SJSA1 (cell line): ENCODE results near the gene TMEM191C. TPM values are rescaled to one million over a fixed set of nuclear protein-coding genes. Genes with fewer than 3 reads are reported as not detected.
"Not testable (repeated sequence)": the region's sequence is repeated elsewhere in the genome, so short reads cannot be mapped to it uniquely, and the experiment has no call there.

Experiments used
- DNase-seq, 2 experiments: peaks; one replicate each; pipeline ENCODE4 v3.0.0-alpha.2; 2015 to 2020; ENCODE audit warnings: low spot score in 2 of 2, low read depth in 1 of 2
- H3K27ac ChIP-seq: fragments of 250-450 bp; sonication (Bioruptor Pico); 2 replicates; pipeline ENCODE4 v1.5.1; 2020; ENCODE audit warnings: mild to moderate bottlenecking, moderate library complexity
- H3K27me3 ChIP-seq: fragments of 250-450 bp; sonication (Bioruptor Pico); replicated peaks from 2 replicates; pipeline ENCODE4 v1.5.1; 2020; ENCODE audit warnings: mild to moderate bottlenecking, moderate library complexity
- H3K36me3 ChIP-seq: fragments of 250-450 bp; sonication (Bioruptor Pico); 2 replicates; pipeline ENCODE4 v1.5.1; 2020; ENCODE audit warnings: mild to moderate bottlenecking
- H3K4me1 ChIP-seq: fragments of 250-450 bp; sonication (Bioruptor Pico); replicated peaks from 2 replicates; pipeline ENCODE4 v1.6.1; 2021; ENCODE audit warnings: mild to moderate bottlenecking
- H3K4me3 ChIP-seq: fragments of 250-450 bp; sonication (Bioruptor Pico); 2 replicates; pipeline ENCODE4 v1.5.1; 2020; ENCODE audit warnings: mild to moderate bottlenecking
- H3K9me3 ChIP-seq: fragments of 250-450 bp; sonication (Bioruptor Pico); replicated peaks from 2 replicates; pipeline ENCODE4 v1.5.1; 2020; ENCODE audit warnings: mild to moderate bottlenecking
- total RNA-seq: library from RNA; depleted of rRNA; stranded (reverse); fragments of >200 nt; shearing (Covaris generic); gene quantifications from 2 replicates; pipeline ENCODE4 v1.2.3, GENCODE V29; 2014; rRNA removed

Gene TMEM191C
- total RNA-seq, 1 experiment from 2014 or later: 1.2 TPM

DNA sequence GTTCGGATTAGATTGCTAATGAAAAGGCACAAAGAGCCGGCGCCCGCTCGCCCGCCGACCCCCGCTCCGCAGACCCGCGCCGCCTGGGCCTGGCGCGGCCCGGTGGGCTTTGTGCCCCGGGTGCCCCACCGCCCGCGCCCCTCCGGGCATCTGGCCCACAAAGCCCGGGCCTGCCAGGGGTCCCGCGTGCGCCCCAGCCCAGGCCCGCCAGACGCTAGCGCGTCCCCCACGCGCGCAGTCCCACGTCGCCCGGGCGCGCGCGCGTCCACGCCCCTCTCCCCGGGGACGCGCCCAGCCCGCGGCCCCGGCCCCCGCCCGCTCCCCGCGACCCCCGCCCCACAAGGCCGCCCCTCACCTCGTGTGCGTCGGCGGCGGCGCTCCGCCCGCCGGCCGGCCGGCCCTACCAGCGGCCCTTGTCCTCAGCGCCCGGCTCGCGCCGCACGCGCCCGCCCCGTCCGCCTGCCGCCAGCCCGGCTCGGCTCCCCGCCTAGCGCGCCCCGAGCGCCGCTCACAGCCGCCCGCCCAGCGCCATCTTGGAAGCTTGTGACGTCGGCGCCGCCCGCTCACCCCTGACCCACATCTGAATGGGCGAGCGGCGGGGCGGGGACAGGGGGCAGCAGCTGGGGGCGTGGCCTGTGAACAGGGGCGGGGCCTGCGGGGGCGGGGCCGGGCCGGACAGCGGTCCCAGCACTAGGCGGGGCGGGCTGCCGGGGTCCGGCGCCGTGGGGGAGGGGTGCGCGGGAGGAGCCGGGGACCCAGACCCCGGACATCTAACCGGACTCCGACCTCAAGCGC is 50.0 kb downstream of the TMEM191C start:
- H3K4me3 ChIP-seq, H3K4me1 ChIP-seq: not testable (repeated sequence)

More for the DNA sequence above, 50.0 kb downstream of the TMEM191C start:
- not testable (repeated sequence) for H3K27me3 ChIP-seq, H3K27ac ChIP-seq, H3K36me3 ChIP-seq, H3K9me3 ChIP-seq
- DNase-seq: peak in 1 of 2 experiments; percentile 45

Other genes starting within 250 kb of the TMEM191C start
- gene RIMBP3B, start 83.6 kb upstream of the TMEM191C start, total RNA-seq: 0.89 and 1.5 TPM in 2 replicates
- 3.5 and 5.4 TPM in 2 replicates for gene HIC2, start 50.0 kb upstream of the TMEM191C start, total RNA-seq
- gene RIMBP3C, start 84.1 kb downstream of the TMEM191C start, total RNA-seq: 0.76 and 0.81 TPM in 2 replicates
- gene UBE2L3, start 100.3 kb downstream of the TMEM191C start, total RNA-seq: 79.5 and 94.3 TPM in 2 replicates
- 36.4 and 47.9 TPM in 2 replicates for gene YDJC, start 162.6 kb downstream of the TMEM191C start, total RNA-seq
- gene CCDC116, start 165.4 kb downstream of the TMEM191C start, total RNA-seq: 0.13 TPM in 1 of 2 replicates, not detected in the other
- 64.3 and 119 TPM in 2 replicates for gene SDF2L1, start 174.9 kb downstream of the TMEM191C start, total RNA-seq
- gene PPIL2, start 198.6 kb downstream of the TMEM191C start, total RNA-seq: 21.6 and 24.3 TPM in 2 replicates